Activated CD8-positive, alpha-beta T cell treated with anti-CD3 and anti-CD28 coated beads for 36 hours (primary cell): ENCODE results near the gene ADCK1. TPM values are rescaled to one million over a fixed set of nuclear protein-coding genes. Genes with fewer than 3 reads are reported as not detected.

Experiments used
- ATAC-seq: fragments of 200-7000 bp; cut with Tn5 transposase; one replicate; pipeline ENCODE4 v1.10.0; 2021; ENCODE audit warnings: mild to moderate bottlenecking, moderate library complexity
- CTCF ChIA-PET: fragments of 350-600 bp; sonication (Branson Sonifier 250); formaldehyde crosslinking; loops from one replicate; lab custom pipeline; 2021; ENCODE audit warnings: antibody characterized with exemption; lab: Charles Lee
- POLR2A ChIA-PET: fragments of 350-600 bp; sonication (Branson Sonifier 250); formaldehyde crosslinking; loops from one replicate; lab custom pipeline; 2021; ENCODE audit warnings: antibody characterized with exemption; lab: Charles Lee
- DNase-seq: peaks from one replicate; pipeline ENCODE4 v3.0.0-alpha.2; 2020
- H3K27ac Mint-ChIP-seq: one replicate; pipeline ENCODE4 v1.8.0; 2021; ENCODE audit warnings: mild to moderate bottlenecking, mixed read lengths
- H3K27me3 Mint-ChIP-seq: one replicate; pipeline ENCODE4 v1.8.0; 2021; ENCODE audit warnings: mixed read lengths
- H3K36me3 Mint-ChIP-seq: one replicate; pipeline ENCODE4 v1.8.0; 2021; ENCODE audit warnings: low read depth, mixed read lengths
- H3K4me1 Mint-ChIP-seq: one replicate; pipeline ENCODE4 v1.8.0; 2021; ENCODE audit warnings: low read depth, mixed read lengths
- H3K4me3 Mint-ChIP-seq: one replicate; pipeline ENCODE4 v1.8.0; 2021; ENCODE audit warnings: mild to moderate bottlenecking, moderate library complexity, mixed read lengths
- H3K9me3 Mint-ChIP-seq: one replicate; pipeline ENCODE4 v1.8.0; 2021; ENCODE audit warnings: mixed read lengths
- intact Hi-C: fragments of 100-400 bp; cut with micrococcal nuclease; formaldehyde crosslinking; loops from one replicate; pipeline ENCODE4 v1.10.0; 2022
- total RNA-seq, 2 experiments: library from RNA; stranded (reverse); gene quantifications; one replicate each; pipeline ENCODE4 v1.2.3, GENCODE V29; 2021
- TF ChIP-seq, protein P1 (sequence below): fragments of 200-600 bp; IDR thresholded peaks from one replicate; pipeline ENCODE4 v1.8.0; 2022; ENCODE audit warnings: antibody characterized with exemption, mild to moderate bottlenecking

The ADCK1 gene
- total RNA-seq, 2 experiments from 2014 or later: 5.2 to 5.6 TPM

- POLR2A ChIA-PET: no interaction called here
- no peak for ATAC-seq
- H3K27me3 Mint-ChIP-seq: no peaks in the 10 kb centered on the region
- peaks cover 2% of the 10 kb centered on the region for H3K9me3 Mint-ChIP-seq
- no peak for DNase-seq
- no peak overlapping the region for H3K27ac Mint-ChIP-seq
- H3K36me3 Mint-ChIP-seq: peaks cover 13% of the 10 kb centered on the region
- CTCF ChIA-PET: interaction anchor here (1.0 to 1.4 kb wide), 2 partner anchors 8 to 16 kb away, joined by 3 to 4 read pairs; no protein-coding TSS in a partner anchor
- intact Hi-C loops: no loop called here
- no peaks in the 10 kb centered on the region for H3K4me1 Mint-ChIP-seq
- no peak overlapping the region for H3K4me3 Mint-ChIP-seq
- TF ChIP-seq, protein P1, sequence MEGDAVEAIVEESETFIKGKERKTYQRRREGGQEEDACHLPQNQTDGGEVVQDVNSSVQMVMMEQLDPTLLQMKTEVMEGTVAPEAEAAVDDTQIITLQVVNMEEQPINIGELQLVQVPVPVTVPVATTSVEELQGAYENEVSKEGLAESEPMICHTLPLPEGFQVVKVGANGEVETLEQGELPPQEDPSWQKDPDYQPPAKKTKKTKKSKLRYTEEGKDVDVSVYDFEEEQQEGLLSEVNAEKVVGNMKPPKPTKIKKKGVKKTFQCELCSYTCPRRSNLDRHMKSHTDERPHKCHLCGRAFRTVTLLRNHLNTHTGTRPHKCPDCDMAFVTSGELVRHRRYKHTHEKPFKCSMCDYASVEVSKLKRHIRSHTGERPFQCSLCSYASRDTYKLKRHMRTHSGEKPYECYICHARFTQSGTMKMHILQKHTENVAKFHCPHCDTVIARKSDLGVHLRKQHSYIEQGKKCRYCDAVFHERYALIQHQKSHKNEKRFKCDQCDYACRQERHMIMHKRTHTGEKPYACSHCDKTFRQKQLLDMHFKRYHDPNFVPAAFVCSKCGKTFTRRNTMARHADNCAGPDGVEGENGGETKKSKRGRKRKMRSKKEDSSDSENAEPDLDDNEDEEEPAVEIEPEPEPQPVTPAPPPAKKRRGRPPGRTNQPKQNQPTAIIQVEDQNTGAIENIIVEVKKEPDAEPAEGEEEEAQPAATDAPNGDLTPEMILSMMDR: no peak
These were observed 54.0 kb downstream of the ADCK1 start for GRCh38 chr14:77853919-77854318.

- ATAC-seq: no peak
- TF ChIP-seq, protein P1: no peak
These were observed 57.0 kb downstream of the ADCK1 start for GRCh38 chr14:77856941-77857340.

GRCh38 chr14:77859934-77860570, 60.1 kb downstream of the ADCK1 start:
- ATAC-seq (no peak), DNase-seq (no peak)
- H3K36me3 Mint-ChIP-seq: peaks cover 8% of the 10 kb centered on the region
- ChIA-PET POLR2A (no interaction called here), CTCF (interaction anchor here (0.9 to 4.8 kb wide), 4 partner anchors 12 to 707 kb away, joined by 3 to 38 read pairs (median 12); no protein-coding TSS in a partner anchor)
- H3K4me3 Mint-ChIP-seq: no peak overlapping the region
- intact Hi-C loops: loop anchor here (10.0 kb wide), 1 partner anchor 735 kb away; no protein-coding TSS in a partner anchor
- no peaks in the 10 kb centered on the region for H3K27me3 Mint-ChIP-seq
- H3K9me3 Mint-ChIP-seq: no peaks in the 10 kb centered on the region
- H3K27ac Mint-ChIP-seq: no peak overlapping the region
- TF ChIP-seq, protein P1: no peak
- no peaks in the 10 kb centered on the region for H3K4me1 Mint-ChIP-seq

More at GRCh38 chr14:77856941-77857340, 57.0 kb downstream of the ADCK1 start:
- H3K4me1 Mint-ChIP-seq: no peaks in the 10 kb centered on the region
- H3K36me3 Mint-ChIP-seq: peaks cover 8% of the 10 kb centered on the region
- intact Hi-C loops: no loop called here
- CTCF ChIA-PET: no interaction called here
- DNase-seq: no peak
- no peaks in the 10 kb centered on the region for H3K27me3 Mint-ChIP-seq
- peaks cover 2% of the 10 kb centered on the region for H3K9me3 Mint-ChIP-seq
- POLR2A ChIA-PET: no interaction called here
- no peak overlapping the region for H3K27ac Mint-ChIP-seq
- no peak overlapping the region for H3K4me3 Mint-ChIP-seq

GRCh38 chr14:77861201-77861600, 61.3 kb downstream of the ADCK1 start:
- Mint-ChIP-seq H3K27me3 (no peaks in the 10 kb centered on the region), H3K4me1 (no peaks in the 10 kb centered on the region), H3K9me3 (no peaks in the 10 kb centered on the region), H3K27ac (no peak overlapping the region), H3K36me3 (peaks cover 8% of the 10 kb centered on the region), H3K4me3 (no peak overlapping the region)
- ChIA-PET CTCF (interaction anchor here (0.9 to 4.8 kb wide), 12 partner anchors 11 to 736 kb away, joined by 3 to 38 read pairs (median 6); no protein-coding TSS in a partner anchor), POLR2A (no interaction called here)
- no peak for DNase-seq
- ATAC-seq: no peak
- intact Hi-C loops: loop anchor here (10.0 kb wide), 1 partner anchor 734 kb away; no protein-coding TSS in a partner anchor
- TF ChIP-seq, protein P1: no peak

- Mint-ChIP-seq H3K27ac (no peak overlapping the region), H3K4me1 (no peaks in the 10 kb centered on the region), H3K27me3 (no peaks in the 10 kb centered on the region), H3K36me3 (peaks cover 8% of the 10 kb centered on the region), H3K4me3 (no peak overlapping the region), H3K9me3 (no peaks in the 10 kb centered on the region)
- ATAC-seq (peak; percentile 89), DNase-seq (peak; percentile 87)
- TF ChIP-seq, protein P1: peak; percentile 87
- ChIA-PET CTCF (interaction anchor here (0.7 to 4.8 kb wide), 23 partner anchors 9 to 735 kb away, joined by 3 to 38 read pairs (median 5); no protein-coding TSS in a partner anchor), POLR2A (no interaction called here)
- intact Hi-C loops: loop anchor here (10.0 kb wide), 1 partner anchor 733 kb away; no protein-coding TSS in a partner anchor
These were observed 62.4 kb downstream of the ADCK1 start for GRCh38 chr14:77862154-77862786.
